WTC11 (cell line): Measurements from ENCODE around the gene NRBF2.

ENCODE experiments used
- CTCF ChIP-seq: fragments of 200-600 bp; IDR thresholded peaks from 2 replicates; pipeline ENCODE4 v1.8.0; 2022; ENCODE audit warnings: antibody characterized with exemption
- ESRRA ChIP-seq: sonication (generic); formaldehyde crosslinking; IDR thresholded peaks from 2 replicates; pipeline ENCODE4 v1.8.1; 2022; ENCODE audit warnings: mild to moderate bottlenecking, missing genetic modification reagents, borderline replicate concordance
- FOXP1 ChIP-seq: sonication (generic); formaldehyde crosslinking; IDR thresholded peaks from 2 replicates; pipeline ENCODE4 v1.8.0; 2022; ENCODE audit warnings: missing genetic modification reagents, mild to moderate bottlenecking, moderate library complexity, borderline replicate concordance
- GABPB1 ChIP-seq: sonication (generic); formaldehyde crosslinking; IDR thresholded peaks from 2 replicates; pipeline ENCODE4 v1.8.1; 2023; ENCODE audit warnings: mild to moderate bottlenecking, missing genetic modification reagents
- JUN ChIP-seq: sonication (generic); formaldehyde crosslinking; IDR thresholded peaks from 2 replicates; pipeline ENCODE4 v1.8.0; 2023; ENCODE audit warnings: mild to moderate bottlenecking, missing genetic modification reagents
- NFYB ChIP-seq: sonication (generic); formaldehyde crosslinking; conservative IDR thresholded peaks from 2 replicates; pipeline ENCODE4 v1.8.0; 2022; ENCODE audit warnings: low read depth, missing genetic modification reagents
- NR1H2 ChIP-seq: sonication (generic); formaldehyde crosslinking; IDR thresholded peaks from 2 replicates; pipeline ENCODE4 v1.9.0; 2021; ENCODE audit warnings: mild to moderate bottlenecking, moderate library complexity, missing genetic modification reagents
- SP1 ChIP-seq: sonication (generic); formaldehyde crosslinking; conservative IDR thresholded peaks from 2 replicates; pipeline ENCODE4 v1.8.1; 2022; ENCODE audit warnings: missing genetic modification reagents
- TCF7 ChIP-seq: sonication (generic); formaldehyde crosslinking; IDR thresholded peaks from 2 replicates; pipeline ENCODE4 v1.8.0; 2022; ENCODE audit warnings: mild to moderate bottlenecking, low read depth, missing genetic modification reagents, moderate library complexity
- TF ChIP-seq, protein P1 (sequence below): sonication (generic); formaldehyde crosslinking; IDR thresholded peaks from 2 replicates; pipeline ENCODE4 v1.8.0; 2023; ENCODE audit warnings: mild to moderate bottlenecking, missing genetic modification reagents

- TF ChIP-seq FOXP1 (CRISPR knock-in tag): no peak
- no peak for TF ChIP-seq CTCF
- TF ChIP-seq ESRRA: no peak
- no peak for TF ChIP-seq SP1
- no peak for TF ChIP-seq TCF7
- TF ChIP-seq, protein P1, sequence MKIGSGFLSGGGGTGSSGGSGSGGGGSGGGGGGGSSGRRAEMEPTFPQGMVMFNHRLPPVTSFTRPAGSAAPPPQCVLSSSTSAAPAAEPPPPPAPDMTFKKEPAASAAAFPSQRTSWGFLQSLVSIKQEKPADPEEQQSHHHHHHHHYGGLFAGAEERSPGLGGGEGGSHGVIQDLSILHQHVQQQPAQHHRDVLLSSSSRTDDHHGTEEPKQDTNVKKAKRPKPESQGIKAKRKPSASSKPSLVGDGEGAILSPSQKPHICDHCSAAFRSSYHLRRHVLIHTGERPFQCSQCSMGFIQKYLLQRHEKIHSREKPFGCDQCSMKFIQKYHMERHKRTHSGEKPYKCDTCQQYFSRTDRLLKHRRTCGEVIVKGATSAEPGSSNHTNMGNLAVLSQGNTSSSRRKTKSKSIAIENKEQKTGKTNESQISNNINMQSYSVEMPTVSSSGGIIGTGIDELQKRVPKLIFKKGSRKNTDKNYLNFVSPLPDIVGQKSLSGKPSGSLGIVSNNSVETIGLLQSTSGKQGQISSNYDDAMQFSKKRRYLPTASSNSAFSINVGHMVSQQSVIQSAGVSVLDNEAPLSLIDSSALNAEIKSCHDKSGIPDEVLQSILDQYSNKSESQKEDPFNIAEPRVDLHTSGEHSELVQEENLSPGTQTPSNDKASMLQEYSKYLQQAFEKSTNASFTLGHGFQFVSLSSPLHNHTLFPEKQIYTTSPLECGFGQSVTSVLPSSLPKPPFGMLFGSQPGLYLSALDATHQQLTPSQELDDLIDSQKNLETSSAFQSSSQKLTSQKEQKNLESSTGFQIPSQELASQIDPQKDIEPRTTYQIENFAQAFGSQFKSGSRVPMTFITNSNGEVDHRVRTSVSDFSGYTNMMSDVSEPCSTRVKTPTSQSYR (CRISPR knock-in tag): no peak
- TF ChIP-seq GABPB1 (CRISPR knock-in tag): no peak
- TF ChIP-seq JUN (CRISPR knock-in tag): no peak
- TF ChIP-seq NFYB (CRISPR knock-in tag): no peak
- TF ChIP-seq NR1H2 (CRISPR knock-in tag): no peak
These were observed 7.7 kb upstream of the NRBF2 start for GRCh38 chr10:63125459-63125858.
